GM21423 (cell line): ENCODE measurements around the gene AKAP6.

Source experiments
- ATAC-seq: cut with Tn5 transposase; IDR thresholded peaks from one replicate; pipeline ENCODE4 v1.9.1; 2021; ENCODE audit warnings: mild to moderate bottlenecking, moderate library complexity; ENCODE audit not compliant: unreplicated experiment

Gene AKAP6

DNA sequence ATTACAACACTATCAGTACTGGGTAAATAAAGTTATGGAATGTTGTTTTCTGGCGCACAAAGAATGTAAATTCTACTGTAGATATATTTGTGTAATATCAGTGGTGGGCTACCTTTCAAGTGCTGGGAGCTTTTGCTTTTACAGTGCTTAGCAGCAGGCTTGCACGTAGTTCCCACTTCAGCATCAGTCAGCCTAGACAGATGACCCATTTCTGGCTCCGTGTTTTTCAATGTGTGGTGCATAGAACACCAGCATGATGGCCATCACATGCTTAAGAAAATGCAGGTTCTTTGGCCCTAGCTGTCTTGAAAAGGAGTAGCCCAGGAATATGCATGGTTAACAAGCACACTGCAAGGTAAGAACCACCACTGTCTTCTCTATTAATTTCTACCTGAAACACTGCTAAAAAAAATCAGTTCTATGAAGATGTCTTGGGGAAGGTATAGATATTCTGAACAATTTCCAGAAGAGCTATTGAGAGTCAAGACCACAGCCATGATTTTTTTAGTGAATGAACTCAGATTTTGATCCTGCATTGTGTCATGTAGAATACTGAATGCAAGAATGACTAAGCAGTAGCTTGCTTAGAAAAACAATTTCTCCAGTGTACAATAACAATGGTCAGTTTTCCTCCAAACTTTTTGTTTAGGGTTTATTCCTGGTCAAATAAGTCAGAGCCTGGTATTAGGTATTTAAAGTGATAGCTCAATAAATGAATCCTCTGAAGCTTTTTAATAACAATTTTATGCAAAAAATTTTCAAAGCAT, 195.7 kb downstream of the AKAP6 start:
- ATAC-seq: no peak

GRCh38 chr14:32525591-32525990, 196.5 kb downstream of the AKAP6 start:
- no peak for ATAC-seq

- ATAC-seq: no peak
Measured at GRCh38 chr14:32530800-32531199, 201.7 kb downstream of the AKAP6 start.

DNA sequence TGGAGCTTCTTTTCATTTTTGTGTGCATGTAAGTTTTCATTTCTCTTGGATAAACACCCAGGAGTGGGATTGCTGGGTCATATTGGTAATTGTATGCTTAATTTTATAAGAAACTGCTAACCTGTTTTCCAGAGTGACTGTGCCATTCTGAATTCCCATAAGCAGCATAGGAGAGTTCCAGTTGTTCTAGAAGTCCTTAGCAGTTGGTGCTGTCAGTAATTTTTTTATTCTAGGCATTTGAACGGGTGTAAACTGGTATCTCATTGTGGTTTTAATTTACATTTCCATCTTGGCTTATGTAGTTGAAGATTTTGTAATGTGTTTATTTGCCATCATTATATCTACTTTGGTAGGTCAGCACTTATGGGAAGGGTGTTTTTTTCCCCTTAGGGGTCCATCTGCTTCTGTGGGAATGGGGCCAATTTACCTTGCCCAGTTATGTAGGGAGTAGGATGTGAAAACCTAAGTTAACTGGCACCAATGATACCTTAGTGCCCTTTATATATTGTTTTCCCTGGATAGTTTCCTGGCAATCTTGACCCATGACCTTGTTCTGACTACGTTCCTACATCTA, 202.9 kb downstream of the AKAP6 start:
- no peak for ATAC-seq

- no peak for ATAC-seq
Measured at GRCh38 chr14:32534145-32534544, 205.0 kb downstream of the AKAP6 start.

DNA sequence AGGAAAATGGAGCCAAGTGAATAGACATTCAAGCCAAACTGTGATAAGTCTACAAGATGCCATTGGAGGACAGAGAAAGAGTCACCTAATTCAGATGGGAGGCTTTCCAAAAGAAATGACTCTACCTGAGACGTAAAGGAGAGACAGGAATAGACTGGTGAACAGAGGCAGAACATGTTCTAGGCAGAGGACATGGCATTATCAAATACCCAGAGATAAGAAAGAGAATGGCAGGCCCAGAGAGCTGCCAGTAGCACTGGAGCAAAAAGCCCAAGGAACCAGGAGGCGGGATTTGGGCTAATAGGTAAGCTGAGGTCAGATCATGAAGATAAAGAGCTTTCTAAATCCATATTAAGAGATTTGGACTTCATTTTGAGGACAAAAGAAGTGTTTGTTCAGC, 207.1 kb downstream of the AKAP6 start:
- no peak for ATAC-seq

- no peak for ATAC-seq
Measured at GRCh38 chr14:32537166-32537565, 208.1 kb downstream of the AKAP6 start.

GRCh38 chr14:32542507-32542906, 213.4 kb downstream of the AKAP6 start:
- ATAC-seq: no peak

DNA sequence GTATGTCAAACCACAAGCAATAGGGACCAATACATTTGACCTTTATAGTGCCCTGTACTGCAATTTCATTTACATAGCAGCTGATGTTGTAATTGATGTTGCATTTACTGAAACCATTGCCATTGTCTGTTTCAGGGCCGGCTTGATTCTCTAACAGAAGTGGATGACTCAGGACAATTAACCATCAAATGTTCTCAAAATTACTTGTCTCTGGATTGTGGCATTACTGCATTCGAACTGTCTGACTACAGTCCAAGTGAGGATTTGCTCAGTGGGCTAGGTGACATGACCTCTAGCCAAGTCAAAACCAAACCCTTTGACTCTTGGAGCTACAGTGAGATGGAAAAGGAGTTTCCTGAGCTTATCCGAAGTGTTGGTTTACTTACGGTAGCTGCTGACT, 216.0 kb downstream of the AKAP6 start:
- ATAC-seq: no peak

- no peak for ATAC-seq
Measured at GRCh38 chr14:32545506-32546210, 216.6 kb downstream of the AKAP6 start.

DNA sequence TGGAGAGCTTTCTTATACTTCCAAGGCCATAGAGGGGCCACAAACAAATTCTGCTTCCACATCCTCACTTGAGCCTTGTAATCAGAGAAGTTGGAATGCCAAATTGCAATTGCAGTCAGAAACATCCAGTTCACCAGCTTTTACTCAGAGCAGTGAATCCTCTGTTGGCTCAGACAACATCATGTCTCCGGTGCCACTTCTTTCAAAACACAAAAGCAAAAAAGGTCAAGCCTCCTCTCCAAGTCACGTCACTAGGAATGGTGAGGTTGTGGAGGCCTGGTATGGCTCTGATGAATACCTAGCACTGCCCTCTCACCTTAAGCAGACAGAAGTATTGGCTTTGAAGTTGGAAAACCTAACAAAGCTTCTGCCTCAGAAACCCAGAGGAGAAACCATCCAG, 217.1 kb downstream of the AKAP6 start:
- no peak for ATAC-seq

- no peak for ATAC-seq
Measured at GRCh38 chr14:32552766-32553165, 223.7 kb downstream of the AKAP6 start.

GRCh38 chr14:32559048-32559447, 229.9 kb downstream of the AKAP6 start:
- no peak for ATAC-seq

- no peak for ATAC-seq
Measured at GRCh38 chr14:32559590-32559989, 230.5 kb downstream of the AKAP6 start.

GRCh38 chr14:32560209-32560857, 231.2 kb downstream of the AKAP6 start:
- ATAC-seq: peak; percentile 84

- ATAC-seq: no peak
Measured at GRCh38 chr14:32561520-32561919, 232.4 kb downstream of the AKAP6 start.

GRCh38 chr14:32564596-32564995, 235.5 kb downstream of the AKAP6 start:
- ATAC-seq: no peak

GRCh38 chr14:32565256-32565655, 236.2 kb downstream of the AKAP6 start:
- no peak for ATAC-seq

DNA sequence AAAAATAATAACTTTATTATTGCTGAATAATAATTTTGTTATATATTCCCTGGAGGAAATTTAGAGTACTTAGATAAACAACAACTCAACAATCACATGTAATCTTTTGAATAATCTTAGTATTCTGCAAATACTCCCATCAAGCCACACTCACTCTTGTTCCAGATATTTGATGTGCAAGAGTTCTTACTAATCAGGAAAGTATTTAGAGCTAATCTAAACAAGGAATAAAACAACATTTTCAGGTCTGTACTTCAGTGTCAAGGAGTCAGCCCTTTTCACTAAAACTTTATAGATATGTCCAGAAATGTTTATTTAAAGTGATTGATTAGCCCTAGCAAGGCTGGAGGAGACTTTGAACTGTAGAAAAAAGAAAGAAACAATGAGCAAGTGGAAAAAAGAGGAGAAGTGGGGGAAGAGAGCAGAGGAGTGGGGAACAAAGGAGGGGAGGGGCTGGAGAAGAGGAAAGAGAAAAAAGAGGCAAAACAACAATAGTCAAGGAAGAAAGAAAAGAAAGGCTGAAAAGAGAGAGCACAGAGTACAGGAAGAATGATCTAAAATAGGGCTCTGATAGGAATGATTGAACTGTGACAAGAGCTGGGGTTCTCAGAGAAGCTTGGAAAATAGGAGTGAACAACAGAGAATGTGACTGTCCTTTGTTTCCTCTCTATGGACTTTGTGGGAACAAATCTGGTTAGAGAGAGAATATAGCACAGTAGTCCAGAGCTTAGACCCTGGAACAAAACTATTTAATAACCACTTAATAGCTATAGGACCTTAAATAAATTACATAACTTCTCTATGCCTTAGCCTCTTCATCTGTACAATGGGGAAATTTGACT, 238.7 kb downstream of the AKAP6 start:
- ATAC-seq: no peak

- no peak for ATAC-seq
Measured at GRCh38 chr14:32571551-32571950, 242.5 kb downstream of the AKAP6 start.
